ENCODE data around the gene GRM7. TPM values are rescaled to one million over a fixed set of nuclear protein-coding genes. Genes with fewer than 3 reads are reported as not detected.

The GRM7 gene
- total and polyA plus RNA-seq, 2 donors (not counting 1 experiment from before 2014, with no cell fraction given), result not detected

- no peak overlapping the region for H2AFZ ChIP-seq (ENCODE audit: low read length)
- H3K36me3 ChIP-seq (ENCODE audit: control insufficient read depth, insufficient read depth, low read length), result no peaks in the 10 kb centered on the region
- TF ChIP-seq EZH2 (IDR thresholded peaks at IDR 0.05; ENCODE audit: low read length, missing control alignments) (no peak), CTCF (conservative IDR thresholded peaks at IDR 0.05 in 1 of 2, IDR thresholded peaks at IDR 0.05 in 1 of 2; ENCODE audit: low read depth in 1 of 2, low read length in 2 of 2) (no peak)
- H3K79me2 ChIP-seq (ENCODE audit: control insufficient read depth, insufficient read depth, low read length), result no peaks in the 10 kb centered on the region
- no peaks in the 10 kb centered on the region for H3K27me3 ChIP-seq (ENCODE audit: control insufficient read depth, insufficient read depth, low read length)
- no peak overlapping the region for H3K4me3 ChIP-seq (replicated peaks in 1 of 4; ENCODE audit: control extremely low read depth in 1 of 4, insufficient read depth in 1 of 4, low read depth in 3 of 4, low read length in 4 of 4)
- no peak overlapping the region for H3K4me2 ChIP-seq (ENCODE audit: extremely low read depth, insufficient read depth, low read length)
- no peaks in the 10 kb centered on the region for H4K20me1 ChIP-seq (ENCODE audit: control insufficient read depth, extremely low read depth, insufficient read depth, low read length)
- no peak overlapping the region for H3K27ac ChIP-seq (ENCODE audit: insufficient read depth, low read length)
- H3K9ac ChIP-seq (ENCODE audit: insufficient read depth, low read length), result no peak overlapping the region
- no peaks in the 10 kb centered on the region for H3K9me3 ChIP-seq (ENCODE audit: control insufficient read depth, insufficient read depth, low read depth, low read length)
- no peak for DNase-seq (ENCODE audit: low read depth in 2 of 2)
- H3K4me1 ChIP-seq (ENCODE audit: control insufficient read depth, extremely low read depth, insufficient read depth, low read length), result no peaks in the 10 kb centered on the region
These were observed 381.4 kb downstream of the GRM7 start for GRCh38 chr3:7242303-7242635.

- peak in 1 of 2 donors; percentile 55 for DNase-seq (ENCODE audit: low read depth in 2 of 2)
- TF ChIP-seq CTCF (conservative IDR thresholded peaks at IDR 0.05 in 1 of 2, IDR thresholded peaks at IDR 0.05 in 1 of 2; ENCODE audit: low read depth in 1 of 2, low read length in 2 of 2), result no peak
- TF ChIP-seq EZH2 (IDR thresholded peaks at IDR 0.05; ENCODE audit: low read length, missing control alignments), result no peak
- Histone ChIP-seq H3K9ac (ENCODE audit: insufficient read depth, low read length) (no peak overlapping the region), H3K36me3 (ENCODE audit: control insufficient read depth, insufficient read depth, low read length) (no peaks in the 10 kb centered on the region), H3K27ac (ENCODE audit: insufficient read depth, low read length) (no peak overlapping the region), H2AFZ (ENCODE audit: low read length) (no peak overlapping the region), H3K79me2 (ENCODE audit: control insufficient read depth, insufficient read depth, low read length) (no peaks in the 10 kb centered on the region), H3K4me1 (ENCODE audit: control insufficient read depth, extremely low read depth, insufficient read depth, low read length) (no peaks in the 10 kb centered on the region), H3K9me3 (ENCODE audit: control insufficient read depth, insufficient read depth, low read depth, low read length) (no peaks in the 10 kb centered on the region), H4K20me1 (ENCODE audit: control insufficient read depth, extremely low read depth, insufficient read depth, low read length) (no peaks in the 10 kb centered on the region), H3K4me2 (ENCODE audit: extremely low read depth, insufficient read depth, low read length) (no peak overlapping the region), H3K27me3 (ENCODE audit: control insufficient read depth, insufficient read depth, low read length) (no peaks in the 10 kb centered on the region), H3K4me3 (replicated peaks in 1 of 4; ENCODE audit: control extremely low read depth in 1 of 4, insufficient read depth in 1 of 4, low read depth in 3 of 4, low read length in 4 of 4) (no peak overlapping the region)
These were observed 388.7 kb downstream of the GRM7 start for GRCh38 chr3:7249493-7250076.

GRCh38 chr3:7254251-7254650, 393.3 kb downstream of the GRM7 start:
- Histone ChIP-seq H2AFZ (ENCODE audit: low read length) (no peak overlapping the region), H3K4me3 (replicated peaks in 1 of 4; ENCODE audit: control extremely low read depth in 1 of 4, insufficient read depth in 1 of 4, low read depth in 3 of 4, low read length in 4 of 4) (no peak overlapping the region), H3K9me3 (ENCODE audit: control insufficient read depth, insufficient read depth, low read depth, low read length) (no peaks in the 10 kb centered on the region), H3K4me1 (ENCODE audit: control insufficient read depth, extremely low read depth, insufficient read depth, low read length) (no peaks in the 10 kb centered on the region), H3K36me3 (ENCODE audit: control insufficient read depth, insufficient read depth, low read length) (no peaks in the 10 kb centered on the region), H3K4me2 (ENCODE audit: extremely low read depth, insufficient read depth, low read length) (no peak overlapping the region), H3K27ac (ENCODE audit: insufficient read depth, low read length) (no peak overlapping the region), H3K27me3 (ENCODE audit: control insufficient read depth, insufficient read depth, low read length) (no peaks in the 10 kb centered on the region), H4K20me1 (ENCODE audit: control insufficient read depth, extremely low read depth, insufficient read depth, low read length) (no peaks in the 10 kb centered on the region), H3K79me2 (ENCODE audit: control insufficient read depth, insufficient read depth, low read length) (no peaks in the 10 kb centered on the region), H3K9ac (ENCODE audit: insufficient read depth, low read length) (no peak overlapping the region)
- no peak for TF ChIP-seq EZH2 (IDR thresholded peaks at IDR 0.05; ENCODE audit: low read length, missing control alignments)
- no peak for TF ChIP-seq CTCF (conservative IDR thresholded peaks at IDR 0.05 in 1 of 2, IDR thresholded peaks at IDR 0.05 in 1 of 2; ENCODE audit: low read depth in 1 of 2, low read length in 2 of 2)
- DNase-seq (ENCODE audit: low read depth in 2 of 2), result peak in 1 of 2 donors; percentile 17
